Rectal smooth muscle tissue (tissue), 1 donor: ENCODE data around the gene SLC1A7.

ENCODE experiments used
- H3K27ac ChIP-seq: one replicate; pipeline ENCODE4 v1.7.0; 2013; ENCODE audit warnings: low read depth, low read length, inconsistent platforms
- H3K27me3 ChIP-seq: one replicate; pipeline ENCODE4 v1.7.0; 2013; ENCODE audit warnings: low read length; ENCODE audit not compliant: control insufficient read depth, insufficient read depth
- H3K36me3 ChIP-seq: one replicate; pipeline ENCODE4 v1.7.0; 2013; ENCODE audit warnings: low read length; ENCODE audit not compliant: control insufficient read depth, insufficient read depth
- H3K4me1 ChIP-seq: one replicate; pipeline ENCODE4 v1.7.0; 2013; ENCODE audit warnings: low read length; ENCODE audit not compliant: control insufficient read depth, insufficient read depth
- H3K4me3 ChIP-seq: one replicate; pipeline ENCODE4 v1.7.0; 2013; ENCODE audit warnings: low read length
- H3K9ac ChIP-seq: one replicate; pipeline ENCODE4 v1.7.0; 2013; ENCODE audit warnings: low read length

SLC1A7 gene

GRCh38 chr1:53107570-53108322, 34.7 kb downstream of the SLC1A7 start:
- Histone ChIP-seq H3K4me1 (peaks cover 15% of the 10 kb centered on the region), H3K27me3 (no peaks in the 10 kb centered on the region), H3K9ac (no peak overlapping the region), H3K27ac (no peak overlapping the region), H3K36me3 (no peaks in the 10 kb centered on the region), H3K4me3 (no peak overlapping the region)

- Histone ChIP-seq H3K4me1 (peaks cover 15% of the 10 kb centered on the region), H3K27me3 (no peaks in the 10 kb centered on the region), H3K9ac (no peak overlapping the region), H3K36me3 (no peaks in the 10 kb centered on the region), H3K27ac (no peak overlapping the region), H3K4me3 (no peak overlapping the region)
Observed at GRCh38 chr1:53107090-53107489, 35.3 kb downstream of the SLC1A7 start.

GRCh38 chr1:53104289-53104913, 38.0 kb downstream of the SLC1A7 start:
- Histone ChIP-seq H3K4me3 (no peak overlapping the region), H3K27ac (peak overlapping the region; percentile 25), H3K36me3 (no peaks in the 10 kb centered on the region), H3K9ac (no peak overlapping the region), H3K4me1 (peaks cover 8% of the 10 kb centered on the region), H3K27me3 (no peaks in the 10 kb centered on the region)

- no peak overlapping the region for H3K9ac ChIP-seq
- no peaks in the 10 kb centered on the region for H3K27me3 ChIP-seq
- H3K27ac ChIP-seq = no peak overlapping the region
- H3K4me3 ChIP-seq = no peak overlapping the region
- H3K36me3 ChIP-seq = no peaks in the 10 kb centered on the region
- H3K4me1 ChIP-seq = no peaks in the 10 kb centered on the region
Observed at GRCh38 chr1:53094533-53094919, 47.9 kb downstream of the SLC1A7 start.

- Histone ChIP-seq H3K27me3 (no peaks in the 10 kb centered on the region), H3K9ac (no peak overlapping the region), H3K4me1 (no peaks in the 10 kb centered on the region), H3K4me3 (no peak overlapping the region), H3K27ac (no peak overlapping the region), H3K36me3 (no peaks in the 10 kb centered on the region)
Observed at GRCh38 chr1:53093778-53094532, 48.5 kb downstream of the SLC1A7 start.

- no peaks in the 10 kb centered on the region for H3K27me3 ChIP-seq
- H3K9ac ChIP-seq = no peak overlapping the region
- H3K4me3 ChIP-seq = no peak overlapping the region
- H3K36me3 ChIP-seq = no peaks in the 10 kb centered on the region
- no peak overlapping the region for H3K27ac ChIP-seq
- no peaks in the 10 kb centered on the region for H3K4me1 ChIP-seq
Observed at GRCh38 chr1:53093451-53093754, 49.0 kb downstream of the SLC1A7 start.

GRCh38 chr1:53092659-53093450, 49.6 kb downstream of the SLC1A7 start:
- H3K4me1 ChIP-seq = no peaks in the 10 kb centered on the region
- no peak overlapping the region for H3K9ac ChIP-seq
- no peak overlapping the region for H3K27ac ChIP-seq
- H3K27me3 ChIP-seq = no peaks in the 10 kb centered on the region
- no peaks in the 10 kb centered on the region for H3K36me3 ChIP-seq
- H3K4me3 ChIP-seq = no peak overlapping the region

GRCh38 chr1:53091841-53092645, 50.4 kb downstream of the SLC1A7 start:
- Histone ChIP-seq H3K36me3 (no peaks in the 10 kb centered on the region), H3K27ac (no peak overlapping the region)

GRCh38 chr1:53090227-53091147, 52.0 kb downstream of the SLC1A7 start:
- Histone ChIP-seq H3K27ac (no peak overlapping the region), H3K36me3 (peaks cover 2% of the 10 kb centered on the region), H3K4me1 (no peaks in the 10 kb centered on the region), H3K4me3 (no peak overlapping the region), H3K9ac (no peak overlapping the region), H3K27me3 (no peaks in the 10 kb centered on the region)

More at GRCh38 chr1:53091841-53092645, 50.4 kb downstream of the SLC1A7 start:
- no peak overlapping the region for H3K9ac ChIP-seq
- H3K4me1 ChIP-seq = no peaks in the 10 kb centered on the region
- no peaks in the 10 kb centered on the region for H3K27me3 ChIP-seq
- H3K4me3 ChIP-seq = no peak overlapping the region

GRCh38 chr1:53089478-53090226, 52.8 kb downstream of the SLC1A7 start:
- H3K27me3 ChIP-seq = no peaks in the 10 kb centered on the region
- peaks cover 2% of the 10 kb centered on the region for H3K36me3 ChIP-seq
- no peaks in the 10 kb centered on the region for H3K4me1 ChIP-seq
- no peak overlapping the region for H3K27ac ChIP-seq
- no peak overlapping the region for H3K9ac ChIP-seq
- no peak overlapping the region for H3K4me3 ChIP-seq
